DMS 273 (cell line): ENCODE results near the gene INHBC.
"Not testable (repeated sequence)": the region's sequence is repeated elsewhere in the genome, so short reads cannot be mapped to it uniquely, and the experiment has no call there.

Experiments used
- DNase-seq: peaks from one replicate; lab custom pipeline; 2025; ENCODE audit not compliant: unreplicated experiment; lab: John Stamatoyannopoulos, UW

Gene INHBC, protein sequence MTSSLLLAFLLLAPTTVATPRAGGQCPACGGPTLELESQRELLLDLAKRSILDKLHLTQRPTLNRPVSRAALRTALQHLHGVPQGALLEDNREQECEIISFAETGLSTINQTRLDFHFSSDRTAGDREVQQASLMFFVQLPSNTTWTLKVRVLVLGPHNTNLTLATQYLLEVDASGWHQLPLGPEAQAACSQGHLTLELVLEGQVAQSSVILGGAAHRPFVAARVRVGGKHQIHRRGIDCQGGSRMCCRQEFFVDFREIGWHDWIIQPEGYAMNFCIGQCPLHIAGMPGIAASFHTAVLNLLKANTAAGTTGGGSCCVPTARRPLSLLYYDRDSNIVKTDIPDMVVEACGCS

DNA sequence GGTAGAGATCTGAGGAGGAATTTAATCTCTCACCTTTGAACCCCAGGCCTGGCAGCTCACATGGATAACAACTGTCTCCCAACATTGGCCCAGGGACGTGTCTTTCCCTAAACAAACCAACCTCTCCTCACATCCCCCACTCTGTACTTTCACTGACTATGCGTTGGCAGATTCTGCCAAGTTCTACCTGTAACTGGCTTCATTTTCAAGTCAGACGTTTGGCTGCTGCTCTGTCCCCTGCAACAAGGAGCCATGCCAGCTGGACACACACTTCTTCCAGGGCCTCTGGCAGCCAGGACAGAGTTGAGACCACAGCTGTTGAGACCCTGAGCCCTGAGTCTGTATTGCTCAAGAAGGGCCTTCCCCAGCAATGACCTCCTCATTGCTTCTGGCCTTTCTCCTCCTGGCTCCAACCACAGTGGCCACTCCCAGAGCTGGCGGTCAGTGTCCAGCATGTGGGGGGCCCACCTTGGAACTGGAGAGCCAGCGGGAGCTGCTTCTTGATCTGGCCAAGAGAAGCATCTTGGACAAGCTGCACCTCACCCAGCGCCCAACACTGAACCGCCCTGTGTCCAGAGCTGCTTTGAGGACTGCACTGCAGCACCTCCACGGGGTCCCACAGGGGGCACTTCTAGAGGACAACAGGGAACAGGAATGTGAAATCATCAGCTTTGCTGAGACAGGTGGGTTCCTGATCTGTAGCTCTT, at the start of gene INHBC:
INHBC (plus strand) TSS at position 268 of the 707 bp plus-strand sequence; CDS start at position 371, 103 bp downstream.
- DNase-seq = no peak

DNA sequence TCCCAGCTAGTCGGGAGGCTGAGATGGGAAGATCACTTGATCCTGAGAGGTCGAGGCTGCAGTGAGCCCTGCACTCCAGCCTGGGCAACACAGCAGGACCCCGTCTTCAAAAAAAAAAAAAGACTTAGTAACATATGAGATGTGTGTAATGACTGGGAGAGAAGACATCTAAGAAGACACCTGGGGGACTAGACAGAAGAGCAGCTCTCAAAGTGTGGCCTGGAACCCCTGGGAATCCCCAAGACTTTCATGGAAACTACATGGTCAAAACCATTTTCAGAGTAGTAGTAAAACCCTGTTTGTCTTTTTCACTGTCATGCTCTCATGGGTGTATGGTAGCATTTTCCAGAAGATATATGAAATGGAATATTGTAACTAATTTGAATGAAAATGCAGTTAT, 49.0 kb upstream of the INHBC start:
- no peak for DNase-seq

- no peak for DNase-seq
These were observed 48.3 kb upstream of the INHBC start for GRCh38 chr12:57386187-57386720.

- no peak for DNase-seq
These were observed 46.2 kb upstream of the INHBC start for GRCh38 chr12:57388425-57388824.

- DNase-seq = no peak
These were observed 45.6 kb upstream of the INHBC start for GRCh38 chr12:57389033-57389432.

DNA sequence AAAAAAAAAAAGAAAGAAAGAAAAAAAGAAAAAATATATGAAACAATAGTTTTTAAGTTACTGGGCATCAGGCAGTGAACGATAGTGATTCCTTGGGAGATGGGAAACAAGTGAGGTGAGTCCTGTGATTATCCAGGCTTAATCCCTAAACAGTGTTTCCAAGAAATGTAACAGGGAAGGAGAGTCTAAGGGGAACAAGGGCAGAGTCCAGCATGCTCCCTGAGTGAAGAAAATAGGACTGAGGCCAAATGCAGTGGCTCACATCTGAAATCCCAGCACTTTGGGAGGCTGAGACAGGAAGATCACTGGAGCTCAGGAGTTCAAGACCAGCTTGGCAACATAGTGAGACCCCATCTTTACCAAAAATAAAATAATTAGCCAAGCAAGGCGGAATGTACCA, 44.4 kb upstream of the INHBC start:
- no peak for DNase-seq

DNA sequence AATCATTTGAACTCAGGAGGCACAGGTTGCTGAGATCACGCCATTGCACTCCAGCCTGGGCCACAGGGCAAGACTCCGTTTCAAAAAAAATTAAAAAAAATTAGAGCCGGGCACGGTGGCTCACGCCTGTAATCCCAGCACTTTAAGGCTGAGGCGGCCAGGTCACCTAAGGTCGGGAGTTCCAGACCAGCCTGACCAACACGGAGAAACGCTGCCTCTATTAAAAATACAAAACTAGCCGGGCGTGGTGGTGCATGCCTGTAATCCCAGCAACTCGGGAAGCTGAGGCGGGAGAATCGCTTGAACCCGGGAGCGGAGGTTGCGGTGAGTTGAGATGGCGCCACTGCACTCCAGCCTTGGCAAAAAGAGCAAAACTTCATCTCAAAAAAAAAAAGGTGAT, 39.5 kb upstream of the INHBC start:
- DNase-seq = no peak

GRCh38 chr12:57397441-57397840, 37.1 kb upstream of the INHBC start:
- no peak for DNase-seq

GRCh38 chr12:57399718-57400463, 34.7 kb upstream of the INHBC start:
- not testable (repeated sequence) for DNase-seq

- no peak for DNase-seq
These were observed 33.4 kb upstream of the INHBC start for GRCh38 chr12:57401165-57401564.

DNA sequence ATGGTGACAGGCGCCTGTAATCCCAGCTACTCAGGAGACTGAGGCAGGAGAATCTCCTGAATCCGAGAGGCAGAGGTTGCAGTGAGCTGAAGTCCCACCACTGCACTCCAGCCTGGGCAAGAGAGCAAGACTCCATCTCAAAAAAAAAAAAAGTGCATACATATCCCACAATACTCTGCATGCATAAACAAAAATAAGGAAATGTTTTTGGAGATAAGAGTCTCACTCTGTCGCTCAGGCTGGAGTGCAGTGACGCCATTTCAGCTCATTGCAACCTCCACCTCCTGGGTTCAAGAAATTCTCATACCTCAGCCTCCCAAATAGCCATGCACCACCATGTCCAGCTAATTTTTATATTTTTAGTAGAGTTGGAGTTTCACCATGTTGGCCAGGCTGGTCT, 32.4 kb upstream of the INHBC start:
- not testable (repeated sequence) for DNase-seq

GRCh38 chr12:57404966-57405640, 29.5 kb upstream of the INHBC start:
- no peak for DNase-seq

DNA sequence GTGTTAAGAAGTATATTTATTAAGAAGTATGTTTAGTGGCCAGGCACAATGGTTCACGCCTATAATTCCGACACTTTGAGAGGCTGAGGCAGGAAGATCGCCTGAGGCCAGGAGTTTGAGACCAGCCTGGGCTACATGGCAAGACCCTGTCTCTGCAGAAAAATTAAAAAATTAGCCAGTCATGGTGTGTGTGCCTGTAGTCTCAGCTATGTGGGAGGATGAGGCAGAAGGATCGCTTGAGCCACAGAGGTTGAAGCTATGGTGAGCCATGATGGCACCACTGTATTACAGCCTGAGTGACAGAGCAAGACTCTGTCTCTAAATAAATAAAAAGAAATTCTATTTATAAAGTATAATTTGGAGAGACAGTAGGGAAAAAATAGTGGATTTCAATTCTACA, 24.1 kb upstream of the INHBC start:
- no peak for DNase-seq

DNA sequence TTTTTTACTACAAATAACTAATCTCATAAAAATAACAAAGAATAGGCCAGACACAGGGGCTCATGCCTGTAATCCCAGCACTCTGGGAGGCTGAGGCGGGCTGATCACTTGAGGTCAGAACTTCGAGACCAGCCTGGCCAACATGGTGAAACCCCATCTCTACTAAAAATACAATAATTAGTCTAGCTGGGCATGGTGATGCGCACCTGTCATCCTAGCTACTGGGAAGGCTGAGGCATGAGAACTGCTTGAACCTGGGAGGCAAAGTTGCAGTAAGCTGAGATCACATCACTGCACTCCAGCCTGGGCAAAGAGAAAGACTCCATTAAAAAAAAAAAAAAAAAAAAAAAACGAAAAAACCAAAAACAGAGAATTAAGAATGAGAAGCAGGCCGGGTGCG, 20.4 kb upstream of the INHBC start:
- DNase-seq = not testable (repeated sequence)

DNA sequence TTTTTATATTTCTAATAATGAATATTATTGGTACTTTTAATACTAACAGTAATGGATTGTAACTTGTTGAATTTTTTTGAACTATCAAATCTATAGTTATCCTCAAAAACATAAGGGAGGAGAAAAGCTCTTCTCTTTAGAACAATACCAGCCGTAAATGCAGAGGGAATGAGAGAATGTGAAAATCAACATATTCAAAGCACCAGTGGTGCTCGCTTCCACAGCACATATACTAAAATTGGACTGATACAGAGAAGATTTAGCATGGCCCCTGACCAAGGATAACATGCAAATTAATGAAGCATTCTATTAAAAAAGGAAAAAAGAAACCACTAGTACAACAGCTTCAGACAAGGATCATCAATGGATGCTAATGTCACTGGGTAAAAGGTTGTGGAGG, 19.5 kb upstream of the INHBC start:
- no peak for DNase-seq

DNA sequence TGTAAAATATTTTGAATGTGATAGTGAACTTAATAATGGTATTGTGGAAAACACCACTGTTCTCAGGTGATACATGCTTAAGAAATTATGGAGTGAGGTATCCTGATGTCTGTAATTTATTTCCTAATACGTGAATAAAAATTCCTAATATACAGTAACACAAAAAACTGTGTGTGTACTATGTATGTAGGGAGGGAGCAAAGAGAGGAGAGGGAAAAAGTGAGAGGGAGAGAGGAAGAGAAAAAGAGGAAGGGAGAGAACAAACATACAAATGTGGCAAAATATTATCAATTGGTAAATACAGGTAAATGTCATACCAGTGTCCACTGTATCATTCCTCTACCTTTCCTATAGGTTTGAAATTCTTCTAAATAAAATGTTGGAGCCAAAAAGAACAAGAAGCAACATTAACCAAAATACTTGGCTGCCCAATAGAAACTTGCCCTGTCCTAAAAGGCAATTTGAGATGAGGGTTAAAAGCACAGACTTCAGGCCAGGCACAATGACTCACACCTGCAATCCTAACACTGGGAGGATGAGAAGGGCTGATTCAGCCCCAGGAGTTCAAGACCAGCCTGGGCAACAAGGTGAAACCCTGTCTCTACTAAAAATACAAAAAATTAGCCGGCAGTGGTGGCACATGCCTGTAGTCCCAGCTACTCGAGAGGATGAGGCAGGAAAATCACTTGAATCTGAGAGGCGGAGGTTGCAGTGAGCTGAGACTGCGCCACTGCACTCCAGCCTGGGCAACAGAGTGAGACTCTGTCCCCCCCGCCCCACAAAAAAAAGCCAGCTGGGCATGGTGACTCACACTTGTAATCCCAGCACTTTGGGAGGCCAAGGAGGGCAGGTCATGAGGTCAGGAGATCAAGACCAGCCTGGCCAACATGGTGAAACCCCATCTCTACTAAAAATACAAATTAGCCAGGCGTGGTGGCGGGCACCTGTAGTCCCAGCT, 18.3 kb upstream of the INHBC start:
- no peak for DNase-seq

GRCh38 chr12:57418255-57418654, 16.3 kb upstream of the INHBC start:
- no peak for DNase-seq

GRCh38 chr12:57419495-57419894, 15.1 kb upstream of the INHBC start:
- DNase-seq = no peak

DNA sequence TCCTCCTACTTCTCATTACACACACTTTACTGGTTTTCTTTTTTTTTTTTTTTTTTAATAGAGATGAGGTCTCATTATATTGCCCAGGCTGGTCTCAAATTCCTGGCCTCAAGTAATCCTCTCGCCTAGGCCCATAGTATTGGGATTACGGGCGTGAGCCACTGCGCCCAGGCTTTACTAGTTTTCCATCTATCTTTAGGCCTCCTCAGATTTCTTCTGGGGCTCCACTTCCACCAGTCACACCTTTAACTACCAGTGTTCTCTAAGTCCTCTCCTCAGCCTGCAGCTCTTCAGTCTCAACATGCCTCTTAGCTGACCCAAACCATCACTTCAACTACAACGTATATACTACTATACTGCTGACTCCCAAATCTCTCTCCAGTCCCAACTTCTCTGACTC, 14.1 kb upstream of the INHBC start:
- no peak for DNase-seq

DNA sequence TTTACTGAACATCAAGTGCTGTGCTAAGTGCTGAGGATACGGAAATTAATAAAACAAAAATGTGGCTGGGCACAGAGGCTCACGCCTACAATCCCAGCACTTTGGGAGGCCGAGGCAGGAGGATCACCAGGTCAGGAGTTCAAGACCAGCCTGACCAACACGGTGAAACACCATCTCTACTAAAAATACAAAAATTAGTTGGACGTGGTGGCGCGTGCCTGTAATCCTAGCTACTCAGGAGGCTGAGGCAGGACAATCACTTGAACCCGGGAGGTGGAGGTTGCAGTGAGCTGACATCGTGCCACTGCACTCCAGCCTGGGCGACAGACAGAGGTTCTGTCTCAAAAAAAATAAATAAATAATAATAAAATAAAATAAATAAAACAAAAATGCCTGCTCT, 7.6 kb upstream of the INHBC start:
- DNase-seq = not testable (repeated sequence)
